ENCODE results near the gene LRBA. TPM values are rescaled to one million over a fixed set of nuclear protein-coding genes. Genes with fewer than 3 reads are reported as not detected.
A peak's percentile ranks its signal among the peaks of the same experiment; 100 is the strongest.

Gene LRBA
- total and polyA plus RNA-seq, 4 experiments from 2014 or later, result 17.1 to 64.5 (median 45.4) TPM

DNA sequence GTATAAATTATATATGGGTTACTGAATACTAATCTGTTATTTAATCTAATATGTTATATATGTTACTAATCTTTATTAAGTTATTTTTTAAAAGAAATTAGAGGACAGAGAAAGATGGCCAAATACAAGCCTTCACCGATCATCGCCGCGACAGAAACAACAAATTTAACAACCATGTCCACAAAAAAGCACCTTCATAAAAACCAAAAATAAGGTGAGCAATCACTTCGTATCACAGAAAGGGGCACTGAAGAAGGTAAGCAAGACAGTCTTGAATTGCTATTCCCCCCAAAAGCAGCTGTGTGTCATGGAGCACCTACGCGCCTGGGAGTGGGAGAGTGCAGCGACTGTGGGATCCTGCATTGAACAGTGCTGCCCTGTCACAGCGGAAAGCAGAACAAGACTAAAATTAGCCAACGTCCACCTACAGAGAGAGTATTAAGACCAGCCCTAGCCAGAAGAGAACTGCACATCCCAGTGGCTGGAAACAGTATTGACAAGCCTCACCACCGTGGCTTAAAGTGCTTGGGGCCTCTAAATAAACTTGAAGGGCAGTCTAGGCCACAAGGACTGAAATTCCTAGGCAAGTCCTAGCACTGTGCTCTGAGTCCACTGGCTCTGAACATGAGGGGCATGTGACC, 38.5 kb downstream of the LRBA start:
- Mint-ChIP-seq H3K27me3 (no peaks in the 10 kb centered on the region), H3K4me1 (peaks cover 54 to 86% (median 70%) of the 10 kb centered on the region in 4 donors), H3K27ac (no peak overlapping the region), H3K9me3 (peaks cover 0 to 13% (median 4%) of the 10 kb centered on the region in 8 donors), H3K4me3 (peak overlapping the region in 2 of 8 donors; percentile 9 to 22), H3K36me3 (peaks cover 16 to 29% of the 10 kb centered on the region in 2 donors)
- Histone ChIP-seq H3K36me3 (ENCODE audit: insufficient read depth, low read length) (no peaks in the 10 kb centered on the region), H3K27me3 (ENCODE audit: insufficient read depth, low read length) (no peaks in the 10 kb centered on the region), H3K4me3 (ENCODE audit: low read length in 2 of 2) (no peak overlapping the region), H3K27ac (ENCODE audit: low read depth, low read length) (no peak overlapping the region), H3K9me3 (ENCODE audit: control insufficient read depth in 1 of 2, low read length in 2 of 2) (no peaks in the 10 kb centered on the region), H3K4me1 (ENCODE audit: insufficient read depth, low read length) (peaks cover 38% of the 10 kb centered on the region)
- DNase-seq, result no peak
- intact Hi-C loops (cut with micrococcal nuclease), result no loop called here
- ChIA-PET CTCF (ENCODE audit: partially characterized antibody) (interaction anchor here (0.9 kb wide), 1 partner anchor 11 kb away, joined by 3 read pairs; no protein-coding TSS in a partner anchor), POLR2A (ENCODE audit: partially characterized antibody) (no interaction called here)

- POLR2A ChIA-PET (ENCODE audit: partially characterized antibody), result no interaction called here
- H3K9me3 Mint-ChIP-seq, result peaks cover 0 to 8% (median 4%) of the 10 kb centered on the region in 8 donors
- intact Hi-C loops (cut with micrococcal nuclease), result no loop called here
- no peak overlapping the region for H3K4me3 ChIP-seq (ENCODE audit: low read length in 2 of 2)
- H3K36me3 ChIP-seq (ENCODE audit: insufficient read depth, low read length), result no peaks in the 10 kb centered on the region
- peak overlapping the region in 3 of 8 donors; percentile 8 to 65 (median 40) for H3K4me3 Mint-ChIP-seq
- H3K9me3 ChIP-seq (ENCODE audit: control insufficient read depth in 1 of 2, low read length in 2 of 2), result no peaks in the 10 kb centered on the region
- no peak for DNase-seq
- no peaks in the 10 kb centered on the region for H3K27me3 Mint-ChIP-seq
- no peak overlapping the region for H3K27ac ChIP-seq (ENCODE audit: low read depth, low read length)
- H3K36me3 Mint-ChIP-seq, result peaks cover 6 to 18% of the 10 kb centered on the region in 2 donors
- H3K27ac Mint-ChIP-seq, result peak overlapping the region in 3 of 7 donors; percentile 20 to 54 (median 43)
- H3K4me1 Mint-ChIP-seq, result peaks cover 55 to 85% (median 73%) of the 10 kb centered on the region in 4 donors
- H3K4me1 ChIP-seq (ENCODE audit: insufficient read depth, low read length), result peaks cover 42% of the 10 kb centered on the region
- CTCF ChIA-PET (ENCODE audit: partially characterized antibody), result interaction anchor here (1.2 to 1.6 kb wide), 2 partner anchors 12 to 14 kb away, joined by 3 to 7 read pairs; no protein-coding TSS in a partner anchor
- no peaks in the 10 kb centered on the region for H3K27me3 ChIP-seq (ENCODE audit: insufficient read depth, low read length)
Observed at GRCh38 chr4:150974750-150975149, 40.3 kb downstream of the LRBA start.

GRCh38 chr4:150974252-150974640, 40.8 kb downstream of the LRBA start:
- Mint-ChIP-seq H3K4me1 (peaks cover 52 to 83% (median 72%) of the 10 kb centered on the region in 4 donors), H3K27me3 (no peaks in the 10 kb centered on the region), H3K27ac (peak overlapping the region in 2 of 7 donors; percentile 13 to 33), H3K36me3 (peaks cover 5 to 15% of the 10 kb centered on the region in 2 donors), H3K9me3 (peaks cover 0 to 7% (median 4%) of the 10 kb centered on the region in 8 donors), H3K4me3 (peak overlapping the region in 2 of 8 donors; percentile 24 to 65)
- H3K4me1 ChIP-seq (ENCODE audit: insufficient read depth, low read length), result peaks cover 42% of the 10 kb centered on the region
- intact Hi-C loops (cut with micrococcal nuclease), result no loop called here
- no peak for DNase-seq
- no peaks in the 10 kb centered on the region for H3K9me3 ChIP-seq (ENCODE audit: control insufficient read depth in 1 of 2, low read length in 2 of 2)
- ChIA-PET CTCF (ENCODE audit: partially characterized antibody) (interaction anchor here (1.2 to 1.6 kb wide), 2 partner anchors 12 to 13 kb away, joined by 3 to 7 read pairs; no protein-coding TSS in a partner anchor), POLR2A (ENCODE audit: partially characterized antibody) (no interaction called here)
- H3K36me3 ChIP-seq (ENCODE audit: insufficient read depth, low read length), result no peaks in the 10 kb centered on the region
- H3K4me3 ChIP-seq (ENCODE audit: low read length in 2 of 2), result no peak overlapping the region
- no peaks in the 10 kb centered on the region for H3K27me3 ChIP-seq (ENCODE audit: insufficient read depth, low read length)
- H3K27ac ChIP-seq (ENCODE audit: low read depth, low read length), result no peak overlapping the region

GRCh38 chr4:150973626-150974251, 41.3 kb downstream of the LRBA start:
- intact Hi-C loops (cut with micrococcal nuclease), result no loop called here
- peak overlapping the region in 3 of 8 donors; percentile 7 to 53 (median 24) for H3K4me3 Mint-ChIP-seq
- no peaks in the 10 kb centered on the region for H3K36me3 ChIP-seq (ENCODE audit: insufficient read depth, low read length)
- peak overlapping the region in 3 of 7 donors; percentile 8 to 33 (median 13) for H3K27ac Mint-ChIP-seq
- H3K9me3 Mint-ChIP-seq, result peaks cover 0 to 6% (median 1%) of the 10 kb centered on the region in 8 donors
- H3K9me3 ChIP-seq (ENCODE audit: control insufficient read depth in 1 of 2, low read length in 2 of 2), result no peaks in the 10 kb centered on the region
- peaks cover 0 to 12% of the 10 kb centered on the region in 2 donors for H3K36me3 Mint-ChIP-seq
- ChIA-PET POLR2A (ENCODE audit: partially characterized antibody) (no interaction called here), CTCF (ENCODE audit: partially characterized antibody) (interaction anchor here (1.2 to 1.3 kb wide), 2 partner anchors 11 to 12 kb away, joined by 3 to 4 read pairs; no protein-coding TSS in a partner anchor)
- H3K27me3 ChIP-seq (ENCODE audit: insufficient read depth, low read length), result no peaks in the 10 kb centered on the region
- H3K27ac ChIP-seq (ENCODE audit: low read depth, low read length), result no peak overlapping the region
- DNase-seq, result no peak
- peaks cover 49 to 83% (median 73%) of the 10 kb centered on the region in 4 donors for H3K4me1 Mint-ChIP-seq
- peaks cover 42% of the 10 kb centered on the region for H3K4me1 ChIP-seq (ENCODE audit: insufficient read depth, low read length)
- no peaks in the 10 kb centered on the region for H3K27me3 Mint-ChIP-seq
- no peak overlapping the region for H3K4me3 ChIP-seq (ENCODE audit: low read length in 2 of 2)

DNA sequence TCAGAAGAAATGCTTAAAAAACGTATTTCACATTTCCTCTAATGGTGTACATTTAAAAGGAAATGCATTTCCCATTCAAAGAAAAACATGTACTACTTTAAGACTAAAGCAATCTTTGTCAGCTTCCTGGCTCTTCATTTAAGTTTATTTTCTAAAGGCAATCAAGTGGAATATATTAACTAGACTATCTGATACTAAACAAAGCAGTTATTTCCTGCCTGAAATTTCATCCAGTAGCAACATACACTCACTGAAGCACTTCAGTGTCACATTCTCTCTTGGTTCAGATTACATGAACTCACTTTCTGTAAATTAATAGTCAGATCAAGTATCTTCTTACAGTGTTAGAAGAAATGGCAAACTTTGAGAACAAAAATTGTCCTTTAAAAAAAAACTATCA, 42.5 kb downstream of the LRBA start:
- H3K9me3 Mint-ChIP-seq, result no peaks in the 10 kb centered on the region
- Histone ChIP-seq H3K4me3 (ENCODE audit: low read length in 2 of 2) (no peak overlapping the region), H3K4me1 (ENCODE audit: insufficient read depth, low read length) (peaks cover 42% of the 10 kb centered on the region), H3K36me3 (ENCODE audit: insufficient read depth, low read length) (no peaks in the 10 kb centered on the region), H3K27me3 (ENCODE audit: insufficient read depth, low read length) (no peaks in the 10 kb centered on the region), H3K27ac (ENCODE audit: low read depth, low read length) (no peak overlapping the region), H3K9me3 (ENCODE audit: control insufficient read depth in 1 of 2, low read length in 2 of 2) (no peaks in the 10 kb centered on the region)
- ChIA-PET POLR2A (ENCODE audit: partially characterized antibody) (no interaction called here), CTCF (ENCODE audit: partially characterized antibody) (interaction anchor here (1.3 to 2.2 kb wide), 2 partner anchors 11 to 12 kb away, joined by 4 to 14 read pairs; no protein-coding TSS in a partner anchor)
- H3K36me3 Mint-ChIP-seq, result peaks cover 0 to 4% of the 10 kb centered on the region in 2 donors
- no peaks in the 10 kb centered on the region for H3K27me3 Mint-ChIP-seq
- peak overlapping the region in 2 of 7 donors; percentile 57 to 90 for H3K27ac Mint-ChIP-seq
- intact Hi-C loops (cut with micrococcal nuclease), result no loop called here
- H3K4me3 Mint-ChIP-seq, result peak overlapping the region in 5 of 8 donors; percentile 17 to 63 (median 58)
- H3K4me1 Mint-ChIP-seq, result peaks cover 44 to 80% (median 66%) of the 10 kb centered on the region in 4 donors
- no peak for DNase-seq

GRCh38 chr4:150971901-150972300, 43.2 kb downstream of the LRBA start:
- peak overlapping the region in 2 of 8 donors; percentile 5 to 6 for H3K4me3 Mint-ChIP-seq
- H3K4me1 Mint-ChIP-seq, result peaks cover 43 to 80% (median 64%) of the 10 kb centered on the region in 4 donors
- Histone ChIP-seq H3K27ac (ENCODE audit: low read depth, low read length) (no peak overlapping the region), H3K4me3 (ENCODE audit: low read length in 2 of 2) (no peak overlapping the region), H3K9me3 (ENCODE audit: control insufficient read depth in 1 of 2, low read length in 2 of 2) (no peaks in the 10 kb centered on the region), H3K27me3 (ENCODE audit: insufficient read depth, low read length) (no peaks in the 10 kb centered on the region), H3K4me1 (ENCODE audit: insufficient read depth, low read length) (peaks cover 42% of the 10 kb centered on the region), H3K36me3 (ENCODE audit: insufficient read depth, low read length) (no peaks in the 10 kb centered on the region)
- H3K9me3 Mint-ChIP-seq, result peaks cover 0 to 2% (median 0%) of the 10 kb centered on the region in 8 donors
- no peaks in the 10 kb centered on the region for H3K27me3 Mint-ChIP-seq
- ChIA-PET POLR2A (ENCODE audit: partially characterized antibody) (no interaction called here), CTCF (ENCODE audit: partially characterized antibody) (interaction anchor here (2.2 kb wide), 1 partner anchor 11 kb away, joined by 14 read pairs; no protein-coding TSS in a partner anchor)
- H3K36me3 Mint-ChIP-seq, result peaks cover 0 to 8% of the 10 kb centered on the region in 2 donors
- peak overlapping the region in 1 of 7 donors; percentile 53 for H3K27ac Mint-ChIP-seq
- intact Hi-C loops (cut with micrococcal nuclease), result no loop called here
- no peak for DNase-seq

DNA sequence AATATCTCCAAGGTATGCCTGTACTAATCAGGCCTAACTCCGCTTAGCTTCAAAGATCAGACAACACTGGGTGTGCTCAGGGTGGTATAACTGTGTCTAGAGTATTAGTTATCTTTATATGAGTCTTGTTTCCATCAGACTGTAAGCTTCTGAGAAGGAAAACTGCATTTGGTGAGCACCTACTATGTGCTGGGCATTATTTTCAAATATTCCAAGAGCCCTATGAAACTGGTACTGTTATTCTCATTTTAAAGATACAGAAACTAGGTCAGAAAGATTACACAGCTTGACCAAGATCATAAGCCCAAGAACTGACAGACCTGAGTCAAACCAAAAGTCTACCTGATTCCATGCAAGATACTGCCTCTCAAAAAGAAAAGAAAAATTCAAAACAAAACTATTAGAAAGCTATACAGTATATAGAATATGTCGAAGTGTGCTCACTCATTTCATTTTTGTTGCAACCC, 44.4 kb downstream of the LRBA start:
- Histone ChIP-seq H3K9me3 (ENCODE audit: control insufficient read depth in 1 of 2, low read length in 2 of 2) (no peaks in the 10 kb centered on the region), H3K4me1 (ENCODE audit: insufficient read depth, low read length) (peaks cover 42% of the 10 kb centered on the region), H3K4me3 (ENCODE audit: low read length in 2 of 2) (no peak overlapping the region), H3K27me3 (ENCODE audit: insufficient read depth, low read length) (no peaks in the 10 kb centered on the region), H3K27ac (ENCODE audit: low read depth, low read length) (no peak overlapping the region), H3K36me3 (ENCODE audit: insufficient read depth, low read length) (no peaks in the 10 kb centered on the region)
- Mint-ChIP-seq H3K4me3 (peak overlapping the region in 1 of 8 donors; percentile 17), H3K36me3 (peaks cover 0 to 11% of the 10 kb centered on the region in 2 donors), H3K9me3 (peaks cover 0 to 2% (median 0%) of the 10 kb centered on the region in 8 donors), H3K27ac (peak overlapping the region in 4 of 7 donors; percentile 19 to 65 (median 54)), H3K4me1 (peaks cover 41 to 71% (median 59%) of the 10 kb centered on the region in 4 donors), H3K27me3 (no peaks in the 10 kb centered on the region)
- ChIA-PET CTCF (ENCODE audit: partially characterized antibody) (interaction anchor here (2.2 kb wide), 1 partner anchor 10 kb away, joined by 14 read pairs; no protein-coding TSS in a partner anchor), POLR2A (ENCODE audit: partially characterized antibody) (no interaction called here)
- DNase-seq, result no peak
- intact Hi-C loops (cut with micrococcal nuclease), result no loop called here
